ENCODE measurements around the gene JAZF1.

DNA sequence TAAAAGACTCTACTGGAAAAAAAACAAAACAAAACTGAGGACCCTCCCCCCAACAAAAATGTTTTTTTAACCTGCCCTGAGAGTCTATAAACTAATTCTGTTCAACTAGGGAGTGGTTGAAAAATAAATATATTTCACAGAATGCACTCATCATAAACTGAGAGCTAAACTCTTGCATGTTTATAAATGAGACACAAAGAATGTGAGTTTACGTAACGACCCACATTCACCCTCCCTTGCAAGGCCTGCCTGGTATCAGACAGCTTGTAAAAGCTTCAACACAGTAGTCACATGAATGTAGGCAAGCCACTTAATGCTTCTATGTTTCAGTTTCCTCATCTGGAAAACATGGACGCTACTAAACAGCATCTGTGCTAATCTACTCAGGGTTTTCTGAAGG is 50.3 kb downstream of the JAZF1 start:
- TF ChIP-seq, protein P1, sequence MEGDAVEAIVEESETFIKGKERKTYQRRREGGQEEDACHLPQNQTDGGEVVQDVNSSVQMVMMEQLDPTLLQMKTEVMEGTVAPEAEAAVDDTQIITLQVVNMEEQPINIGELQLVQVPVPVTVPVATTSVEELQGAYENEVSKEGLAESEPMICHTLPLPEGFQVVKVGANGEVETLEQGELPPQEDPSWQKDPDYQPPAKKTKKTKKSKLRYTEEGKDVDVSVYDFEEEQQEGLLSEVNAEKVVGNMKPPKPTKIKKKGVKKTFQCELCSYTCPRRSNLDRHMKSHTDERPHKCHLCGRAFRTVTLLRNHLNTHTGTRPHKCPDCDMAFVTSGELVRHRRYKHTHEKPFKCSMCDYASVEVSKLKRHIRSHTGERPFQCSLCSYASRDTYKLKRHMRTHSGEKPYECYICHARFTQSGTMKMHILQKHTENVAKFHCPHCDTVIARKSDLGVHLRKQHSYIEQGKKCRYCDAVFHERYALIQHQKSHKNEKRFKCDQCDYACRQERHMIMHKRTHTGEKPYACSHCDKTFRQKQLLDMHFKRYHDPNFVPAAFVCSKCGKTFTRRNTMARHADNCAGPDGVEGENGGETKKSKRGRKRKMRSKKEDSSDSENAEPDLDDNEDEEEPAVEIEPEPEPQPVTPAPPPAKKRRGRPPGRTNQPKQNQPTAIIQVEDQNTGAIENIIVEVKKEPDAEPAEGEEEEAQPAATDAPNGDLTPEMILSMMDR (IDR thresholded peaks at IDR 0.05) = no peak
- no peak for TF ChIP-seq POLR2A (IDR thresholded peaks at IDR 0.05)
